NB4 (cell line): ENCODE measurements around the gene DISP2.

Source experiments
- DNase-seq: peaks from one replicate; pipeline ENCODE4 v3.0.0; 2010; ENCODE audit warnings: low read depth
- H3K4me3 ChIP-seq: one replicate; pipeline ENCODE4 v1.5.1; 2011; ENCODE audit warnings: mild to moderate bottlenecking, low read depth, low read length, moderate library complexity
- CTCF ChIP-seq: IDR thresholded peaks from one replicate; pipeline ENCODE4 v1.5.1; 2012; ENCODE audit warnings: low read depth, low read length
- MAX ChIP-seq: IDR thresholded peaks from 2 replicates; pipeline ENCODE4 v1.6.1; 2011; ENCODE audit warnings: low read depth, low read length
- MYC ChIP-seq: IDR thresholded peaks from 2 replicates; pipeline ENCODE4 v1.6.1; 2011; ENCODE audit warnings: low read depth, low read length
- POLR2A ChIP-seq: IDR thresholded peaks from 2 replicates; pipeline ENCODE4 v1.6.1; 2011; ENCODE audit warnings: mild to moderate bottlenecking; ENCODE audit not compliant: insufficient read length; ENCODE audit errors: extremely low read depth

Gene DISP2

GRCh38 chr15:40347559-40348473 is 10.2 kb upstream of the DISP2 start:
- no peak for TF ChIP-seq CTCF
- TF ChIP-seq MAX, result no peak
- no peak for TF ChIP-seq MYC
- TF ChIP-seq POLR2A, result no peak
- DNase-seq, result no peak
- no peak overlapping the region for H3K4me3 ChIP-seq

- no peak overlapping the region for H3K4me3 ChIP-seq
- DNase-seq, result no peak
- no peak for TF ChIP-seq CTCF
- TF ChIP-seq MAX, result no peak
- TF ChIP-seq MYC, result no peak
- no peak for TF ChIP-seq POLR2A
Observed at GRCh38 chr15:40348474-40348870, 9.5 kb upstream of the DISP2 start.

GRCh38 chr15:40349163-40349562 is 8.9 kb upstream of the DISP2 start:
- DNase-seq, result no peak
- TF ChIP-seq MYC (no peak), POLR2A (no peak), CTCF (no peak), MAX (no peak)
- H3K4me3 ChIP-seq, result no peak overlapping the region

GRCh38 chr15:40352281-40352901 is 5.6 kb upstream of the DISP2 start:
- TF ChIP-seq MYC (no peak), CTCF (no peak), POLR2A (no peak), MAX (no peak)
- no peak overlapping the region for H3K4me3 ChIP-seq
- DNase-seq, result no peak

GRCh38 chr15:40353697-40354096 is 4.3 kb upstream of the DISP2 start:
- DNase-seq, result no peak
- no peak overlapping the region for H3K4me3 ChIP-seq
- TF ChIP-seq MYC, result no peak
- TF ChIP-seq POLR2A, result no peak
- no peak for TF ChIP-seq MAX
- TF ChIP-seq CTCF, result no peak
